ENCODE measurements around the gene DNAH14. TPM values are rescaled to one million over a fixed set of nuclear protein-coding genes. Genes with fewer than 3 reads are reported as not detected.
"Not testable (repeated sequence)": the region's sequence is repeated elsewhere in the genome, so short reads cannot be mapped to it uniquely, and the experiment has no call there.

The DNAH14 gene
- polyA plus RNA-seq, 4 donors: 12.1 to 21.4 (median 18.4) TPM

GRCh38 chr1:224991550-224991949 lies 62.1 kb downstream of the DNAH14 start:
- not testable (repeated sequence) for DNase-seq (ENCODE audit: low read depth in 4 of 4, low spot score in 2 of 4)

GRCh38 chr1:224995602-224996001 lies 66.1 kb downstream of the DNAH14 start:
- DNase-seq (ENCODE audit: low read depth in 4 of 4, low spot score in 2 of 4): no peak

GRCh38 chr1:224996266-224996665 lies 66.8 kb downstream of the DNAH14 start:
- DNase-seq (ENCODE audit: low read depth in 4 of 4, low spot score in 2 of 4): no peak

DNA sequence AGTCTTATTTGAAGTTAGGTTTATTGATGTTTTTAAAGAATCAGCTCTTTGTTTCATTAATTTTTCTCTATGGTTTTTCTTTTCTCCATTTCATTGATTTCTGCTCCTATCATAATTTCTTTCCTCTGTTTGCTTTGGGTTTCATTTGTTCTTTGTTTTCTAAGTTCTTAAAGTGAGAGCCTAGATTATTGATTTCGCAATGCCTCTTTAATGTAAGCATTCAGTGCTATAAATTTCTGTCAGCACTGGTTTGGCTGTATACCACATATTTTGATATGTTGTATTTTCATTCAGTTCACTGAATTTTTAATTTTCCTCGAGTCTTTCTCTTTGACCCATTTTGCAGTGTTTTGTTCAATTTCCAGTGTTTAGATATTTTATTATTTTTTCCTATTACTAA lies 68.7 kb downstream of the DNAH14 start:
- no peak for DNase-seq (ENCODE audit: low read depth in 4 of 4, low spot score in 2 of 4)

GRCh38 chr1:225004396-225004795 lies 74.9 kb downstream of the DNAH14 start:
- DNase-seq (ENCODE audit: low read depth in 4 of 4, low spot score in 2 of 4): no peak

- DNase-seq (ENCODE audit: low read depth in 4 of 4, low spot score in 2 of 4): not testable (repeated sequence)
Observed at GRCh38 chr1:225006352-225006751, 76.9 kb downstream of the DNAH14 start.

DNA sequence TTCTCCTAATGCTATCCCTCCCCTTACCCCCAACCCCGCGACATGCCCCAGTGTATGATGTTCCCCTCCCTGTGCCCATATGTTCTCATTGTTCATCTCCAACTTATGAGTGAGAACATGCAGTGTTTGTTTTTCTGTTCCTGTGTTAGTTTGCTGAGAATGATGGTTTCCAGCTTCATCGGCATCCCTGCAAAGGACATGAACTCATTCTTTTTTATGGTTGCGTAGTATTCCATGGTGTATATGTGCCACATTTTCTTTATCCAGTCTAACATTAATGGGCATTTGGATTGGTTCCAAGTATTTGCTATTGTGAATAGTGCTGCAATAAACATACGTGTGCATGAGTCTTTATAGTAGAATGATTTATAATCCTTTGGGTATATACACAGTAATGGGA lies 78.6 kb downstream of the DNAH14 start:
- not testable (repeated sequence) for DNase-seq (ENCODE audit: low read depth in 4 of 4, low spot score in 2 of 4)

DNA sequence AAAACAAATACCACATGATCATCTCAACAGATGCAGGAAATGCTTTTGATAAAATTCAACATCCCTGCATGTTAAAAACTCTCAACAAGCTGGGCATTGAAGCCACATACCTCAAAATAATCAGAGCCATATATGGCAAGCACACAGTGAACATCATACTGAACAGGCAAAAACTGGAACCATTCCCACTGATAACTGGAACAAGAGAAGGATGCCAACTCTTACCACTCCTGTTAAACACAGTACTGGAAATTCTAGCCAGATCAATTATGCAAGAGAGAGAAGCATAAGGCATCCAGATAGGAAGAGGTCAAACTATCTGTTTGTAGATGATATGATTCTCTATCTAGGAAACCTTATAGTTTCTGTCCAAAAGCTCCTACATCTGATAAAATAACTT lies 91.6 kb downstream of the DNAH14 start:
- no peak for DNase-seq (ENCODE audit: low read depth in 4 of 4, low spot score in 2 of 4)

DNA sequence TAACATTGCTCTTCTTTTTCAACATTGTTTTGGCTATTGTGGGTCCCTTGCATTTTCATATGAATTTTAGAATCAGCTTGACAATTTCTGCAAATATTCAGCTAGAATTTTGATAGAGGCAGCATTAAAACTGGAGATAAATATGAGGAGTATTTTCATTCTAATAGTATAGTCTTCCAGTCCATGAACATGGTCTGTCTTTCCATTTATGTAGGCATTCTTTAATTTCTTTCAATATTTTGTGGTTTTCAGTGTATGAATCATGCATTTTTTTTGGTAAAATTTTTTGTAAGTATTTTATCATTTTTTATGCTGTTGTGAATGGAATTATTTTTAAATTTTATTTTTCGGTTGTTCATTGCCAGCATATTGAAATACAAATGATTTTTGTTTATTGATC lies 97.2 kb downstream of the DNAH14 start:
- DNase-seq (ENCODE audit: low read depth in 4 of 4, low spot score in 2 of 4): no peak

DNA sequence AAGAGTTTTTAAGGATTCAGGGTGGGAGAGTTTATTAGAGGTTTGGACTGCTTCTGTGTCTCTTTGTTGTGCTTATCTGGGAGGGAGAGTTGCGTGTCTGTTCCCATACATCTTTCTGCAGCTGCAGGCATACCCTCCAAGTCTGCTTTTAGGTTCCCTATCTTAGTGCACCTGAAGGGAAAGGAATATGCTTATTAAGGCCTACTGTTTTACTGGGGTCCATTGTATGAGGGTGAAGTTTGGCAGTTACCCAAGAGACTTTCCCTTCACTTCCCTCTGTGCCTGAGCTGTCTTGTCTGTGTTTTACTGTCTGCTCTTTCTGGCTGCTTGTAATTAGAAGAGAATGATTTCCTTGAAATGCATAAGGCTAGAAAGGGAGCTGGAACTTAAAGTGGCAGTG lies 107.0 kb downstream of the DNAH14 start:
- not testable (repeated sequence) for DNase-seq (ENCODE audit: low read depth in 4 of 4, low spot score in 2 of 4)

GRCh38 chr1:225042263-225042662 lies 112.8 kb downstream of the DNAH14 start:
- DNase-seq (ENCODE audit: low read depth in 4 of 4, low spot score in 2 of 4): no peak

DNA sequence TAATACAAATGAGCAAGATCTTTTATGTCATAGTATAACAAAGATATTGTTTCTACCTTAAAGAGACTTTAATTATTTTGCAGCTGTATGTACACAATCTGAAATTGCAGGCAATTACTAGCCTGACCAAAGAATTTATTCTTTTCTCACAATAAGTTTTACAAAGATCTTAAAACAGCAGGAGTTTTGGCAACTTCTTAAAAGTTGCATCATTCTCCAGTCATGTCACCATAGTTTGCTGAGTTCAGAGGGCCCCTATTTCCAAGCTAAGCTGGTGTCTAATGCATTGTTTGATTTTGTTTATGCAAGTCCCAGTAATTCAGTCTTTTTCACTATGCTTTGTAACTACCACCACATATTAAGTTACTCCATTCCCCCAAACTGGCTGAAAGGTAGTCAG lies 114.8 kb downstream of the DNAH14 start:
- no peak for DNase-seq (ENCODE audit: low read depth in 4 of 4, low spot score in 2 of 4)

- DNase-seq (ENCODE audit: low read depth in 4 of 4, low spot score in 2 of 4): no peak
Observed at GRCh38 chr1:225049594-225049993, 120.1 kb downstream of the DNAH14 start.

GRCh38 chr1:225063722-225064121 lies 134.2 kb downstream of the DNAH14 start:
- no peak for DNase-seq (ENCODE audit: low read depth in 4 of 4, low spot score in 2 of 4)

DNA sequence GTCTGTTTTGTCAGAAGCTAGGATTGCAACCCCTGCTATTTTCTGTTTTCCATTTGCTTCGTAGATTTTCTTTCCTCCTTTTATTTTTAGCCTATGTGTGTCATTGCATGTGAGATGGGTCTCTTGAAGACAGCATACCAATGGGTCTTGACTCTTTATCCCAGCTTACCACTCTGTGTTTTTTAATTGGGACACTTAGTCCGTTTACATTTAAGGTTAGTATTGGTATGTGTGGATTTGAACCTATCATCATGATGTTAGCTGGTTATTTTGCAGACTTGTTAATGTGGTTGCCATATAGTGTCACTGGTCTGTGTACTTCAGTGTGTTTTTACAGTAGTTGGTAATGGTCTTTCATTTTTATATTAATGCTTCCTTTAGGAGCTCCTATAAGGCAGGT lies 141.5 kb downstream of the DNAH14 start:
- DNase-seq (ENCODE audit: low read depth in 4 of 4, low spot score in 2 of 4): no peak

DNA sequence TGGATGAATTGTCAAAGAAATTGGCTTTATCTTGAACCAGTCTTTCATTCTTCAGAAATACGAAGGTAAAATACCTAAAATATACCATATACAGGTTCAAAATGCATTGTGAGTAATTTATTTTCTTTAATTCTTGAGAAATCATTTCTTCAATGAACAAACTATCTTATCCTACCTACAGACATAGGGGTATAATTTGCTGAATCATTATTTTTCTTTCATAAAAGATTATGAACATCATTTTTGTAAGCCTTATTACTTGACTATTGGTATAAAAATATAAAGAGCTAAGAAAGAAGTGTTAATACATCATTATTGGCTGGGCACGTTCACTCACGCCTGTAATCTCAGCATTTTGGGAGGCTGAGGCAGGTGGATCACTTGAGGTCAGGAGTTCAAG lies 167.7 kb downstream of the DNAH14 start:
- no peak for DNase-seq (ENCODE audit: low read depth in 4 of 4, low spot score in 2 of 4)

DNA sequence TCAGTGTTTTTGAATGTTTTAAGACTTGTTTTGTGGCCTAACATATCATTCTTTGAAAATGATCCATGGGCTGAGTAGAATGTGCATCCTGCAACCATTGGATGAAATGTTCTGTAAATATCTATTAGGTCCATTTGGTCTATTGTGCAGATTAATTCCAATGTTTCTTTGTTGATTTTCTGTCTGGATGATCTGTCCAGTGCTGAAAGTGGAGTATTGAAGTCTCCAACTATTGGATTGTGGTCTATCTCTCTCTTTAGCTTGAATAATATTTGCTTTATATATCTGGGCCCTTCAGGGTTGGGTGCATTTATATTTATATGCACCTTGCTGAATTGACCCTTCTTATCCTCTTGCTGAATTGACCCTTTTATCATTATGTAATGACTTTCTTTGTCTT lies 181.5 kb downstream of the DNAH14 start:
- DNase-seq (ENCODE audit: low read depth in 4 of 4, low spot score in 2 of 4): no peak

- DNase-seq (ENCODE audit: low read depth in 4 of 4, low spot score in 2 of 4): no peak
Observed at GRCh38 chr1:225113265-225113664, 183.8 kb downstream of the DNAH14 start.

DNA sequence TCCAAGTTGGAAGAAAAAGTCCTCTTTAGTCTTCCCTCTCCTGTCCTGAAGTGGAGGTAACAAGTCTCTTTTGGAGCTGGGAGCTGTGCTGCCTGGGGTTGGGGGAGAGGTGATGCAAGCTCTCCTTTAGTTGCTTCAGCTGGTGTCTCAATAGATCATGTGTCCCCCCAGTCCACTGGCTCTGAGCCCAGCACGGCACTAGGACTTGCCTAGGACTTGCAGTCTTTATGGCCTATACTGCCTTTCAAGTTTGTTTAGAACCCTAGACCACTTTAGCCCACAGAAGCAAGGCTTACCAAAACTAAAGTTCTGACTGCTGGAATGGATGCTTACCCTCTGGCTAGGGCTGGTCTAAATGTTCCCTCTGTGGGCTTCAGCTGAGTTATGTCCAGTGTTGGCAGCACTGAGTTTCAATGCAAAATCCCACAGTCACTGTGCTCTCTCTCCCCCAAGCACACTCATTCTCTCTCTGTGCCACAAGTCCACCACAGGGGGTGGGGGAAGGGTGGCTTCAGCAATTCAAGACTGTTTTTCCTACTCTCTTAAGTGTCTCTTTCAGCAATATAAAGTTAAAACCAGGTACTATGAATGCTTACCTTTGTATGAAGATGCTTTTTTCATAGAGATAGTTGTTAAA lies 185.0 kb downstream of the DNAH14 start:
- DNase-seq (ENCODE audit: low read depth in 4 of 4, low spot score in 2 of 4): no peak

DNA sequence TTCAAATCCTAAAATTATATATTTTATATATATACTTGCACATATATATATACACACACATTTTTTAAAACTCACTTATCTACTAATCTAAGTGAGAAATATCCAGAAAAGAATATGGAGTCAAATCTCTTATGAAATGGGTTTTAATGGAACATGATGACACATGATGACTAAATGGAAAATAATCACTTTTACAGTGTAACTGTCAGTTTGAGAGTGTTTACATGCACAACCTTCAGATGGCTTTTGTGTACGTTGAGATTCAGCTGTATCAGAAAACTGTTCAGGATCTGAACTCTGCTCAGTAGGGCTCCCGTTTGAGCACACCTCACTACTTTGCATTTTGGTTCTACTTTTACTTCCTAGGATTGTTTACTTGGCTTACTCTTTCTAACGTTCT lies 189.8 kb downstream of the DNAH14 start:
- DNase-seq (ENCODE audit: low read depth in 4 of 4, low spot score in 2 of 4): no peak

DNA sequence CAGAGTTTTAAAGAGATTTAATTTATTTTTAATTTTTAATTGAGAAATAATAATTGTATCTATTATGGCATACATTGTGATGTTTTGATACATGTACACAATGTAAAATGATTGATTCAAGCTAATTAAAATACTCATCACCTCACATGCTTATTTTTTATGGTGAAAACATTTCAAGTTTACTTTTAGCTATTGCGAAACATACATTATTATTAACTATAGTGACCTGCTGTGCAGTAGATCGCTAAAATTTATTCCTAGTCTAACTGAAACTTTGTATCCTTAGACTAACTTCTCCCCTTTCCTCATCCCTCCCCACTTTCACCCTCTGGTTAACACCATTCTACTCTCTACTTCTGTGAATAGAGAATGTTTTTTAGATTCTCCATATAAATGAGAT lies 191.6 kb downstream of the DNAH14 start:
- no peak for DNase-seq (ENCODE audit: low read depth in 4 of 4, low spot score in 2 of 4)

- no peak for DNase-seq (ENCODE audit: low read depth in 4 of 4, low spot score in 2 of 4)
Observed at GRCh38 chr1:225131869-225132268, 202.4 kb downstream of the DNAH14 start.

GRCh38 chr1:225137976-225138375 lies 208.5 kb downstream of the DNAH14 start:
- DNase-seq (ENCODE audit: low read depth in 4 of 4, low spot score in 2 of 4): no peak

Measured in left renal cortex interstitium (tissue), 4 donors.